SK-N-SH treated with all-trans-retinoic acid at 6 μM for 48 hours (cell line): Measurements from ENCODE around the gene PSMA5.
"Not testable (repeated sequence)": the region's sequence is repeated elsewhere in the genome, so short reads cannot be mapped to it uniquely, and the experiment has no call there.

Source experiments
- ATAC-seq: fragments of 200-7000 bp; cut with Tn5 transposase; 3 replicates; pipeline ENCODE4 v1.9.1; 2020; ENCODE audit warnings: mild to moderate bottlenecking, moderate library complexity
- ARNTL ChIP-seq: fragments of 450-650 bp; formaldehyde crosslinking; IDR thresholded peaks from 2 replicates; pipeline ENCODE4 v1.5.0; 2020; ENCODE audit warnings: low read depth, mild to moderate bottlenecking, moderate library complexity, borderline replicate concordance
- BACH2 ChIP-seq: fragments of 250-450 bp; sonication (Bioruptor Pico); IDR thresholded peaks from 2 replicates; pipeline ENCODE4 v1.9.0; 2021; ENCODE audit warnings: mild to moderate bottlenecking, borderline replicate concordance
- CSDC2 ChIP-seq: fragments of 250-450 bp; sonication (Bioruptor Pico); IDR thresholded peaks from 2 replicates; pipeline ENCODE4 v1.5.0; 2020; ENCODE audit warnings: mild to moderate bottlenecking, moderate library complexity
- ESRRG ChIP-seq: fragments of 250-450 bp; sonication (Bioruptor Pico); IDR thresholded peaks from 2 replicates; pipeline ENCODE4 v1.6.1; 2021; ENCODE audit warnings: mild to moderate bottlenecking
- ISL1 ChIP-seq: fragments of 250-450 bp; sonication (Bioruptor Pico); IDR thresholded peaks from 2 replicates; pipeline ENCODE4 v2.1.2; 2022; ENCODE audit warnings: mild to moderate bottlenecking, moderate library complexity
- OSR1 ChIP-seq: fragments of 250-450 bp; sonication (Bioruptor Pico); IDR thresholded peaks from 2 replicates; pipeline ENCODE4 v1.8.0; 2022; ENCODE audit warnings: moderate library complexity, mild to moderate bottlenecking, inconsistent platforms
- PPARA ChIP-seq: fragments of 250-450 bp; sonication (Bioruptor Pico); IDR thresholded peaks from 2 replicates; pipeline ENCODE4 v1.5.0; 2020; ENCODE audit warnings: mild to moderate bottlenecking, borderline replicate concordance
- RARB ChIP-seq: fragments of 250-450 bp; sonication (Bioruptor Pico); IDR thresholded peaks from 2 replicates; pipeline ENCODE4 v1.8.0; 2021; ENCODE audit warnings: mild to moderate bottlenecking, moderate library complexity
- SNAI2 ChIP-seq: fragments of 250-450 bp; sonication (Bioruptor Pico); IDR thresholded peaks from 2 replicates; pipeline ENCODE4 v1.5.0; 2020; ENCODE audit warnings: mild to moderate bottlenecking, moderate library complexity
- ZC3H10 ChIP-seq: fragments of 250-450 bp; sonication (Bioruptor Pico); IDR thresholded peaks from 2 replicates; pipeline ENCODE4 v1.5.1; 2021; ENCODE audit warnings: mild to moderate bottlenecking, moderate library complexity
- ZFP3 ChIP-seq: fragments of 250-450 bp; sonication (Bioruptor Pico); IDR thresholded peaks from 2 replicates; pipeline ENCODE4 v1.5.0; 2020; ENCODE audit warnings: mild to moderate bottlenecking, moderate library complexity
- ZFP30 ChIP-seq: fragments of 450-650 bp; formaldehyde crosslinking; IDR thresholded peaks from 2 replicates; pipeline ENCODE4 v1.5.0; 2022; ENCODE audit warnings: mild to moderate bottlenecking, moderate library complexity
- ZNF565 ChIP-seq: fragments of 450-650 bp; formaldehyde crosslinking; conservative IDR thresholded peaks from 2 replicates; pipeline ENCODE4 v1.5.0; 2020; ENCODE audit warnings: low read depth, mild to moderate bottlenecking, moderate library complexity
- ZNF70 ChIP-seq: fragments of 450-650 bp; formaldehyde crosslinking; IDR thresholded peaks from 2 replicates; pipeline ENCODE4 v1.5.0; 2020; ENCODE audit warnings: mild to moderate bottlenecking, moderate library complexity
- ZNF8 ChIP-seq: fragments of 450-650 bp; formaldehyde crosslinking; IDR thresholded peaks from 2 replicates; pipeline ENCODE4 v1.5.0; 2020; ENCODE audit warnings: mild to moderate bottlenecking, moderate library complexity
- TF ChIP-seq, protein P1 (sequence below): fragments of 250-450 bp; sonication (Bioruptor Pico); IDR thresholded peaks from 2 replicates; pipeline ENCODE4 v1.8.0; 2020; ENCODE audit warnings: mild to moderate bottlenecking, moderate library complexity, borderline replicate concordance
- TF ChIP-seq, protein P2 (sequence below): fragments of 250-450 bp; sonication (Bioruptor Pico); IDR thresholded peaks from 2 replicates; pipeline ENCODE4 v1.5.1; 2020; ENCODE audit warnings: low read depth, mild to moderate bottlenecking, moderate library complexity
- TF ChIP-seq, protein P3 (sequence below): fragments of 250-450 bp; sonication (Bioruptor Pico); IDR thresholded peaks from 2 replicates; pipeline ENCODE4 v1.5.1; 2021; ENCODE audit warnings: mild to moderate bottlenecking, moderate library complexity

Gene PSMA5

DNA sequence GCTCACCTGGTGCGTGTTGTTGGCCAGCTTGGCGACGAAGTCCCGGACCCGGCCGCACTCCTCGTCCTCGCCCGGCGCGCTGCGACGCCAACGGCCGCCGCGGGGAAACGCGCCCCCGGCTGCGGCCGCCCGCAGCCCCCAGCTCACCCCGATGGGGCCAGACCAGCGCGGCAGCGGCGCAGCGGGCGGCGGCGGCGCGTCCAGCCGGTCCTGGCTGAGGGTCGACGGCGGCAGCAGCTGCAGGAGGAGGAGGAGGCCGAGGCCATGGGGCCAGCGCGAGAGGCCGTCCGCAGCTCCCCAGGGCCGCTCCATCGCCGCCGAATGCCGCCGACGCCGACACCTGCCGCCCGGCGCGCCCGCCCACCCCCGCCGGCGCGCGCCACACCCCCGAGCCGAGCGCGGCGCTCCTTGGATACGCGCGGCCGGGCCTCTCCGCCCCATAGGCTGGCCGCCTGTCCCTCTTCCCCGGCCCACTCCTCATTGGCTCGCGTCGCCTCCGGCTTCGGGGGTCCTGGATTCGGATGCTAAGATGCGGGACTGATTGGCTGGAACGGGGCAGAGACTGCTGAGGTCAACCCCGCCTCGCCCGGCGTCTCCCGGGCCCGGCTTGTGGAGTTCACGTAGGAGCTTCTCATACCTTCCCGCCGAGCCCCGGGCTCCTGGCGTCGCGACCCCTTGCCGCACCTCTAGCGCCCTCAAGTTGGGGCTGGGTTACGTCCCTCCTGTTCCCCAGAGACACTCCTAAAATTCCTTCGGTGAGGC is 28.5 kb downstream of the PSMA5 start, which contains the start of gene SORT1:
TSS of gene SORT1 (minus strand) at position 338 of the 762 bp plus-strand sequence. CDS start at position 312, 26 bp downstream.
- TF ChIP-seq ZFP30 (CRISPR knock-in tag): no peak
- no peak for TF ChIP-seq ZNF8 (CRISPR knock-in tag)
- peak; percentile 94 for TF ChIP-seq ZFP3 (CRISPR knock-in tag)
- TF ChIP-seq, protein P1, sequence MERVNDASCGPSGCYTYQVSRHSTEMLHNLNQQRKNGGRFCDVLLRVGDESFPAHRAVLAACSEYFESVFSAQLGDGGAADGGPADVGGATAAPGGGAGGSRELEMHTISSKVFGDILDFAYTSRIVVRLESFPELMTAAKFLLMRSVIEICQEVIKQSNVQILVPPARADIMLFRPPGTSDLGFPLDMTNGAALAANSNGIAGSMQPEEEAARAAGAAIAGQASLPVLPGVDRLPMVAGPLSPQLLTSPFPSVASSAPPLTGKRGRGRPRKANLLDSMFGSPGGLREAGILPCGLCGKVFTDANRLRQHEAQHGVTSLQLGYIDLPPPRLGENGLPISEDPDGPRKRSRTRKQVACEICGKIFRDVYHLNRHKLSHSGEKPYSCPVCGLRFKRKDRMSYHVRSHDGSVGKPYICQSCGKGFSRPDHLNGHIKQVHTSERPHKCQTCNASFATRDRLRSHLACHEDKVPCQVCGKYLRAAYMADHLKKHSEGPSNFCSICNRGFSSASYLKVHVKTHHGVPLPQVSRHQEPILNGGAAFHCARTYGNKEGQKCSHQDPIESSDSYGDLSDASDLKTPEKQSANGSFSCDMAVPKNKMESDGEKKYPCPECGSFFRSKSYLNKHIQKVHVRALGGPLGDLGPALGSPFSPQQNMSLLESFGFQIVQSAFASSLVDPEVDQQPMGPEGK (CRISPR knock-in tag): no peak
- no peak for TF ChIP-seq ZNF565
- ATAC-seq: peak; percentile 99

DNA sequence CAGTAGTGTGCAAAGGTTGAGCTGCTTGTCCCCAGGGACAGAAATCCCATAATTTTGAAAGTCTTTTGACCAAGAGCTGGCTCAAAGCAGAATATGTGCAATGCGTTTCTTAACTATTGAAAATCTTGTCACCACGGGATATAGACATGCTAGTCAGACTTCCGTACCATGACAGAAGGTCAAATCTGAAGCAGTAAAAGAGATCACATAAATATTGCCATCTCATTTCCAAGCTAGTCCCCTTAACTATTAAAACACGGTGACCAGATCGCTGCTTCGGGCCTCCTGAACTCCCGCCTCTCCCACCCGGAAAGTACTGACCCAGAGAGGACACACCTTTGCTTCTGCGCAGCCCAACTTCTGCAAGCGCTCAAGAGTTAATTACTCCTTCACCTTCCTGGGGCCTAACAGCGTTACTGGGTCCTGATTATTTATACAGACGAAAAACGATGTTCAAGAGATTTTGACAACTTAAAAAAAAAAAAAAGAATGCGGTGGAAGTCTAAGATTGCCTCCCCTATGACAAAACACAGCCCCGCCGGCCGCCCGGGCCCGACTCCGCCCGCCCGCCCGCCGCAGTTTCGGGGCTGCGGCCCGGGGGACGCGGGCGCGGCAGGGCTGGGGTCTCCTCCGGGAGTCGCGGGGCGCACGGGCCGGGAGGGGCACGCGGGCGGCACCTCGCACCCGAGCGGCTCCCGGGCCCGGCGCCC is 29.2 kb downstream of the PSMA5 start:
- no peak for TF ChIP-seq ISL1 (CRISPR knock-in tag)
- no peak for ATAC-seq

DNA sequence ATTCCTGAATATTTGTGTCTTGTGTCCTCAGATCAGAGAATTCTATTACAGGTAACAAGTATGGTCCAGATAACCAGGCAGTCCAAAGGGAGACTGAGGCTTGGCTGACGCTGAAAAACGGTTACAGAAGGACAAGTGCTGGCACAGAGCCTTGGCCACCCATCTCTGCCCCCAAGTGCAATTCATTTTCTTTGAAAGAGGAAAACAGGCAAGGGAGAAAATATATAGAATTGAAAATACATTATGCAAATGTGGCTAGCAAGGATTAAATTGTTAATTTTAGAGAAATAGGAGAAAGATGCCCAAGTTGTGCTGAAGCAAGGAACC is 29.8 kb downstream of the PSMA5 start:
- no peak for TF ChIP-seq PPARA (CRISPR knock-in tag)
- no peak for TF ChIP-seq ARNTL (CRISPR knock-in tag)
- TF ChIP-seq, protein P1 (CRISPR knock-in tag): no peak
- no peak for TF ChIP-seq ZFP3 (CRISPR knock-in tag)
- TF ChIP-seq CSDC2: no peak
- no peak for TF ChIP-seq RARB (CRISPR knock-in tag)
- no peak for TF ChIP-seq ESRRG (CRISPR knock-in tag)
- TF ChIP-seq ZNF70 (CRISPR knock-in tag): no peak
- TF ChIP-seq, protein P2, sequence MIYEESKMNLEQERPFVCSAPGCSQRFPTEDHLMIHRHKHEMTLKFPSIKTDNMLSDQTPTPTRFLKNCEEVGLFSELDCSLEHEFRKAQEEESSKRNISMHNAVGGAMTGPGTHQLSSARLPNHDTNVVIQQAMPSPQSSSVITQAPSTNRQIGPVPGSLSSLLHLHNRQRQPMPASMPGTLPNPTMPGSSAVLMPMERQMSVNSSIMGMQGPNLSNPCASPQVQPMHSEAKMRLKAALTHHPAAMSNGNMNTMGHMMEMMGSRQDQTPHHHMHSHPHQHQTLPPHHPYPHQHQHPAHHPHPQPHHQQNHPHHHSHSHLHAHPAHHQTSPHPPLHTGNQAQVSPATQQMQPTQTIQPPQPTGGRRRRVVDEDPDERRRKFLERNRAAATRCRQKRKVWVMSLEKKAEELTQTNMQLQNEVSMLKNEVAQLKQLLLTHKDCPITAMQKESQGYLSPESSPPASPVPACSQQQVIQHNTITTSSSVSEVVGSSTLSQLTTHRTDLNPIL: no peak
- no peak for ATAC-seq

DNA sequence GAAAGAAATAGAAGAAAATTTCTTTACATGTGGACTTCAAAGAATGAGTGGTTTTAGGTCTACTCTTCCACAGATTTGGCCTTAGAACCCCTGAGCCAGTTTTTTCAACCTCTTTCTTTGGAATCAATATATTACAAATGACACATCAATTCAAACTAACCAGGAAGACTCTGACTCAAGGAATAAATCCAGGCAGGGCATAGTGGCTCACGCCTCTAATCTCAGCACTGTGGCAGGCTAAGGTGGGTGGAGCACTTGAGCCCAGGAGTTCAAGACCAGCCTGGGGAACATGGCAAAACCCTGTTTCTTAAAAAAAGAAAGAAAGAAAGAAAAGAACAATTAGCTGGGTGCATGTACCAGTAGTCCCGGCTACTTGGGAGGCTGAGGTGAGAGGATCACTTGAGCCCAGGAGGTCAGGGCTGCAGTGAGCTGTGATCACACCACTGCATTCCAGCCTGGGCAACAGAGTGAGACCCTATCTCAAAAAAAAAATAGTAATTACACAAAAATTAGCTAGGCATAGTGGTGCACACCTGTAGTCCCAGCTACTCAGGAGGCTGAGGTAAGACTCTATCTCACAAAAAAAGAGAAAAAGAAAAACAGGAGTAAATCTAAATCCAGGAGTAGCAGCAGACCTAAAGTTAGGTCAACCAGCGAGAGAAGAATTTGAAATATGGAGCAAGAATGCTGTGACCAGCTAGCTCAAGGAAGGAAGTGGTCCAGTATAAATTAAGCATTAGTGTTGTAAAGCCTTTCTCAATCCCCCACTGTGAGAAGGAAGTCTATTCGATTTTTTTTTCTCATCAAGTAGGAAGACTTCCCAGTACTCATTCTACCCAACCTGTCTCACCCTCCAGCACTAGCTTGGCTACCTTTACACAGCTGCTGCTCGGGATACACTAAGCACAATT is 30.4 kb downstream of the PSMA5 start:
- TF ChIP-seq BACH2 (CRISPR knock-in tag) (no peak), RARB (CRISPR knock-in tag) (no peak), ARNTL (CRISPR knock-in tag) (no peak), ZNF565 (no peak), ZC3H10 (CRISPR knock-in tag) (no peak), ZFP30 (CRISPR knock-in tag) (no peak), ZFP3 (CRISPR knock-in tag) (no peak)
- TF ChIP-seq, all 23 proteins: peak for 0
- no peak for ATAC-seq

DNA sequence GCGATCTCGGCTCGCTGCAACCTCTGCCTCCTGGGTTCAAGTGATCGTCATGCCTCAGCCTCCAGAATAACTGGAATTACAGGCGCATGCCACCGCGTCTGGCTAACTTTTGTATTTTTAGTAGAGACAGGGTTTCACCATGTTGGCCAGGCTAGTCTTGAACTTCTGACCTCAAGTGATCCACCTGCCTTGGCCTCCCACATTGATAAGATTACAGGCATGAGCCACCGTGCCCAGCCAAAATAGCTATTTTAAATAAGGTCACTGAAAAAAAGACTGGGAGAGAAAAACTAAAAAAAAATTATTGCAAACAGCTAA is 31.0 kb downstream of the PSMA5 start:
- not testable (repeated sequence) for ATAC-seq

DNA sequence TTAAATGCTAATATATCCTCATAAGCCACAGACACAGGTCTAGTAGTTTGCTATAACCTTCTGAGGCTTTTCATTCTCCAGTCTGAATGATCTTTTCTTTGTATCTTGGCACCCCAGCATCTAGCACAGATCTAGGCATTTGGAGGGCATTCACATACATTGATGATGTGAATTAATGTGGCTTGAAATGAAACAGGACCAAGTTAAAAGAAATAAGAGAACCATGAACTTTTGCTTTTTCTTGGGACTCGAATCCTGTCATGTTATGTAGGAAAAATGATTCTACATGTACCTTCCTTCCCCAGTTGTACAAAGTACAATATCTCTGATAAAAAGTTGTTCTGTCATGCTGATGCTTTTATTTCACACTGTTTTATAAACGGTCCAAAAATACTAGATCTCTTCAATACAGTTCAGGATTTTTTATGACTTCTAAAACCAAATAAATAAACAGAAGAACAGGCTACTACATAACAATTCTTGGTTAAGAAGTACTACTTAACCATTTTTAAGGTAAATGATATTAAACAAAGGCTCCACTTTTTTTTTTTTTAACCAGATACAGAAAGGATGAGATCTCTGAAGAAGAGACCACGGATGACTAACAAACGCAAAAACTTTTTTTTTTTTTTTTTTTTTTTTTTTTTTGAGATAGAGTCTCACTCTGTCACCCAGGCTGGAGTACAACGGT is 31.5 kb downstream of the PSMA5 start:
- ATAC-seq: no peak
- TF ChIP-seq OSR1 (CRISPR knock-in tag): no peak
- TF ChIP-seq, protein P3, sequence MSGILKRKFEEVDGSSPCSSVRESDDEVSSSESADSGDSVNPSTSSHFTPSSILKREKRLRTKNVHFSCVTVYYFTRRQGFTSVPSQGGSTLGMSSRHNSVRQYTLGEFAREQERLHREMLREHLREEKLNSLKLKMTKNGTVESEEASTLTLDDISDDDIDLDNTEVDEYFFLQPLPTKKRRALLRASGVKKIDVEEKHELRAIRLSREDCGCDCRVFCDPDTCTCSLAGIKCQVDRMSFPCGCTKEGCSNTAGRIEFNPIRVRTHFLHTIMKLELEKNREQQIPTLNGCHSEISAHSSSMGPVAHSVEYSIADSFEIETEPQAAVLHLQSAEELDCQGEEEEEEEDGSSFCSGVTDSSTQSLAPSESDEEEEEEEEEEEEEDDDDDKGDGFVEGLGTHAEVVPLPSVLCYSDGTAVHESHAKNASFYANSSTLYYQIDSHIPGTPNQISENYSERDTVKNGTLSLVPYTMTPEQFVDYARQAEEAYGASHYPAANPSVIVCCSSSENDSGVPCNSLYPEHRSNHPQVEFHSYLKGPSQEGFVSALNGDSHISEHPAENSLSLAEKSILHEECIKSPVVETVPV (CRISPR knock-in tag): no peak
- no peak for TF ChIP-seq SNAI2
